Panc1 (cell line): Measurements from ENCODE around the gene CST6.

ENCODE experiments used
- CTCF ChIP-seq: fragments of 450-650 bp; IDR thresholded peaks from 2 replicates; pipeline ENCODE4 v1.5.1; 2017; ENCODE audit warnings: mild to moderate bottlenecking
- POLR2AphosphoS5 ChIP-seq: IDR thresholded peaks from 2 replicates; pipeline ENCODE4 v1.6.1; 2012; ENCODE audit warnings: mild to moderate bottlenecking, low read depth, low read length, moderate library complexity
- SIN3A ChIP-seq: IDR thresholded peaks from 2 replicates; pipeline ENCODE4 v1.6.1; 2012; ENCODE audit warnings: low read depth, mild to moderate bottlenecking, low read length, moderate library complexity, borderline replicate concordance; ENCODE audit not compliant: insufficient read depth
- TCF7L2 ChIP-seq: IDR thresholded peaks from 2 replicates; pipeline ENCODE4 v1.6.1; 2011; ENCODE audit warnings: mild to moderate bottlenecking, low read depth, low read length, inconsistent platforms
- TF ChIP-seq, protein P1 (sequence below), 2 experiments: IDR thresholded peaks; 2 replicates each; pipeline ENCODE4 v1.6.1; 2011 to 2012; ENCODE audit warnings: low read depth in 2 of 2, control low read depth in 1 of 2, low read length in 1 of 2, mild to moderate bottlenecking in 1 of 2, moderate library complexity in 1 of 2; ENCODE audit not compliant: insufficient read depth in 1 of 2

DNA sequence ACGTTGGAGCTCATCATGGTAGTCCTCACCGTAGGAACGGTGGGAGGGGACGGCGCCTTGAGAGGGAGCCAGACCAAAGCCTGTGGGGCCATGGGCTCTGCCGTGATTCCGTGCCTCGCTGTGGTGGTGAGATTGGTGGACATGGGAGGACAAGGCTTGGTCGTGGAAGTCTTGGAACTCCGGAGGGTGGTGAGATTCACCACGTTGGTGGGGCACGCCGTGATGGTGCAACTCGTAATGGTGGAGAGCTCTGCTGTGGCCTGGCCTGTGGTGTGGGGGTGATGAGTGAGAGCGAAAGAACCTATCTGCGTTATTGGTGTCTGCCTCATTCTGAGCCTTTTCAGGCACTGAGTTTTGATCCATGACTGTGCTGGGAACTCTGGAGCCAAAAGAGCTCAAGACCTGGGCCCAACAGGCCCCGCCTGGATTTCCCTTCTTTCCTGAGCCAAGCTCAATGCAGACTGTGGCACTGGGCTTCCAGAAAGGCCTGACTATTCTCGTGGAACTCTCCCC lies 14.3 kb downstream of the CST6 start, which contains the start of gene CATSPER1:
- TF ChIP-seq POLR2AphosphoS5 = no peak
- no peak for TF ChIP-seq CTCF
- TF ChIP-seq, protein P1, sequence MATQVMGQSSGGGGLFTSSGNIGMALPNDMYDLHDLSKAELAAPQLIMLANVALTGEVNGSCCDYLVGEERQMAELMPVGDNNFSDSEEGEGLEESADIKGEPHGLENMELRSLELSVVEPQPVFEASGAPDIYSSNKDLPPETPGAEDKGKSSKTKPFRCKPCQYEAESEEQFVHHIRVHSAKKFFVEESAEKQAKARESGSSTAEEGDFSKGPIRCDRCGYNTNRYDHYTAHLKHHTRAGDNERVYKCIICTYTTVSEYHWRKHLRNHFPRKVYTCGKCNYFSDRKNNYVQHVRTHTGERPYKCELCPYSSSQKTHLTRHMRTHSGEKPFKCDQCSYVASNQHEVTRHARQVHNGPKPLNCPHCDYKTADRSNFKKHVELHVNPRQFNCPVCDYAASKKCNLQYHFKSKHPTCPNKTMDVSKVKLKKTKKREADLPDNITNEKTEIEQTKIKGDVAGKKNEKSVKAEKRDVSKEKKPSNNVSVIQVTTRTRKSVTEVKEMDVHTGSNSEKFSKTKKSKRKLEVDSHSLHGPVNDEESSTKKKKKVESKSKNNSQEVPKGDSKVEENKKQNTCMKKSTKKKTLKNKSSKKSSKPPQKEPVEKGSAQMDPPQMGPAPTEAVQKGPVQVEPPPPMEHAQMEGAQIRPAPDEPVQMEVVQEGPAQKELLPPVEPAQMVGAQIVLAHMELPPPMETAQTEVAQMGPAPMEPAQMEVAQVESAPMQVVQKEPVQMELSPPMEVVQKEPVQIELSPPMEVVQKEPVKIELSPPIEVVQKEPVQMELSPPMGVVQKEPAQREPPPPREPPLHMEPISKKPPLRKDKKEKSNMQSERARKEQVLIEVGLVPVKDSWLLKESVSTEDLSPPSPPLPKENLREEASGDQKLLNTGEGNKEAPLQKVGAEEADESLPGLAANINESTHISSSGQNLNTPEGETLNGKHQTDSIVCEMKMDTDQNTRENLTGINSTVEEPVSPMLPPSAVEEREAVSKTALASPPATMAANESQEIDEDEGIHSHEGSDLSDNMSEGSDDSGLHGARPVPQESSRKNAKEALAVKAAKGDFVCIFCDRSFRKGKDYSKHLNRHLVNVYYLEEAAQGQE (IDR thresholded peaks at IDR 0.05; ENCODE audit: insufficient read depth in 1 of 2, low read depth in 2 of 2, low read length in 1 of 2) = no peak
- TF ChIP-seq SIN3A = no peak
- no peak for TF ChIP-seq TCF7L2
